Metanephros (tissue), 2 donors: ENCODE measurements around the gene KRT4. TPM values are rescaled to one million over a fixed set of nuclear protein-coding genes. Genes with fewer than 3 reads are reported as not detected.

ENCODE experiments used
- small RNA-seq: library from RNA; depleted of rRNA; stranded (forward); fragments of <200 nt; gene quantifications from one replicate; pipeline ENCODE3, GENCODE V24; 2014; ENCODE audit warnings: low replicate concordance
- total RNA-seq: library from RNA; depleted of rRNA; stranded (reverse); fragments of >200 nt; gene quantifications from one replicate; pipeline ENCODE4 v1.2.3, GENCODE V29; 2014

The KRT4 gene
- 0.29 TPM for total RNA-seq

GRCh38 chr12:52813885-52814709 is at the start of gene KRT4:
Gene KRT4 (minus strand): TSS chr12:52814116. CDS start chr12:52814058, 58 bp downstream.

GRCh38 chr12:52848661-52849255 is 34.8 kb upstream of the KRT4 start, which contains the start of gene KRT78:
Gene KRT78 (minus strand): TSS chr12:52848994. CDS start chr12:52848930, 64 bp downstream.

GRCh38 chr12:52833922-52834726 is 20.2 kb upstream of the KRT4 start, which contains the start of gene KRT79:
Gene KRT79 (minus strand): TSS chr12:52834311. CDS start chr12:52834260, 51 bp downstream.

GRCh38 chr12:52795694-52796428 is 18.1 kb downstream of the KRT4 start, which contains the start of gene KRT3:
Gene KRT3 (minus strand): TSS chr12:52796117. CDS start chr12:52796042, 75 bp downstream.

GRCh38 chr12:52776913-52777395 is 37.0 kb downstream of the KRT4 start, which contains the start of gene KRT76:
Gene KRT76 (minus strand): TSS chr12:52777345. CDS start chr12:52777291, 54 bp downstream.

Small RNA genes within 50 kb of the gene (small RNA-seq; reads per million reads assigned to genes)
- gene AC107016.2: not detected

Other genes with a start within 250 kb of the KRT4 start
- not detected for gene KRT74, start 240.3 kb downstream of the KRT4 start, total RNA-seq
- not detected for gene KRT72, start 212.7 kb downstream of the KRT4 start, total RNA-seq
- not detected for gene KRT73, start 195.6 kb downstream of the KRT4 start, total RNA-seq
- not detected for gene KRT2, start 161.9 kb downstream of the KRT4 start, total RNA-seq
- gene KRT1, start 133.7 kb downstream of the KRT4 start, total RNA-seq: 2.2 TPM
- gene KRT77, start 110.6 kb downstream of the KRT4 start, total RNA-seq: not detected
- not detected for gene KRT76, start 36.8 kb downstream of the KRT4 start, total RNA-seq
- not detected for gene KRT3, start 18.0 kb downstream of the KRT4 start, total RNA-seq
- not detected for gene KRT79, start 20.2 kb upstream of the KRT4 start, total RNA-seq
- not detected for gene KRT78, start 34.9 kb upstream of the KRT4 start, total RNA-seq
- gene KRT8, start 91.0 kb upstream of the KRT4 start, total RNA-seq: 177 TPM
- gene KRT18, start 135.0 kb upstream of the KRT4 start, total RNA-seq: 109 TPM
- gene EIF4B, start 192.3 kb upstream of the KRT4 start, total RNA-seq: 612 TPM
- 106 TPM for gene TNS2, start 235.9 kb upstream of the KRT4 start, total RNA-seq